Neural progenitor cell (in vitro differentiated cells): ENCODE data around the gene WWOX.

Experiments
- EZH2 ChIP-seq: fragments of 200-600 bp; sonication (generic); IDR thresholded peaks from 2 replicates; pipeline ENCODE4 v1.6.1; 2017; ENCODE audit warnings: antibody characterized with exemption, mild to moderate bottlenecking, moderate library complexity
- TF ChIP-seq, protein P1 (sequence below): fragments of 200-600 bp; sonication (generic); IDR thresholded peaks from 2 replicates; pipeline ENCODE4 v1.5.1; 2017; ENCODE audit warnings: antibody characterized with exemption, mild to moderate bottlenecking

DNA sequence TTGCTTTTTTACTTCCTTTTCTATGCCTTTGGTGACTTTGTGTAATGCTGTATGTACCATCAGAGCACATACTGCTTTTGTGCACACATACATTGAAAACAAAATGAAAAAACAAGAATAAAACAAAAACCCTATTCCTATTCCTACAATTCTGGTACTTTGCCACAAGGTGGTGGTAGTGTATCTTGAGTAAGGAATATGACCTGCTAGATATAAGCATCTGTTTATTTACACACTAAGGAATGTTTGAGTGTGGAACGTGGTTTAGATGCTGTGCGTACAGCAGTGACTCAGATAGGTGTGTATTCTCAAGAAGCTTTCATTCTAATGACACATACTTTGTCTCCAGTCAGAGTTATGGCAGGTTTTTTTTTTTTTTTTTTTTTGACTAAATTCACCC is 606.2 kb downstream of the WWOX start:
- TF ChIP-seq, protein P1, sequence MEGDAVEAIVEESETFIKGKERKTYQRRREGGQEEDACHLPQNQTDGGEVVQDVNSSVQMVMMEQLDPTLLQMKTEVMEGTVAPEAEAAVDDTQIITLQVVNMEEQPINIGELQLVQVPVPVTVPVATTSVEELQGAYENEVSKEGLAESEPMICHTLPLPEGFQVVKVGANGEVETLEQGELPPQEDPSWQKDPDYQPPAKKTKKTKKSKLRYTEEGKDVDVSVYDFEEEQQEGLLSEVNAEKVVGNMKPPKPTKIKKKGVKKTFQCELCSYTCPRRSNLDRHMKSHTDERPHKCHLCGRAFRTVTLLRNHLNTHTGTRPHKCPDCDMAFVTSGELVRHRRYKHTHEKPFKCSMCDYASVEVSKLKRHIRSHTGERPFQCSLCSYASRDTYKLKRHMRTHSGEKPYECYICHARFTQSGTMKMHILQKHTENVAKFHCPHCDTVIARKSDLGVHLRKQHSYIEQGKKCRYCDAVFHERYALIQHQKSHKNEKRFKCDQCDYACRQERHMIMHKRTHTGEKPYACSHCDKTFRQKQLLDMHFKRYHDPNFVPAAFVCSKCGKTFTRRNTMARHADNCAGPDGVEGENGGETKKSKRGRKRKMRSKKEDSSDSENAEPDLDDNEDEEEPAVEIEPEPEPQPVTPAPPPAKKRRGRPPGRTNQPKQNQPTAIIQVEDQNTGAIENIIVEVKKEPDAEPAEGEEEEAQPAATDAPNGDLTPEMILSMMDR: peak; percentile 79
- no peak for TF ChIP-seq EZH2
